ENCODE measurements around the gene MPP7.

Gene MPP7

DNA sequence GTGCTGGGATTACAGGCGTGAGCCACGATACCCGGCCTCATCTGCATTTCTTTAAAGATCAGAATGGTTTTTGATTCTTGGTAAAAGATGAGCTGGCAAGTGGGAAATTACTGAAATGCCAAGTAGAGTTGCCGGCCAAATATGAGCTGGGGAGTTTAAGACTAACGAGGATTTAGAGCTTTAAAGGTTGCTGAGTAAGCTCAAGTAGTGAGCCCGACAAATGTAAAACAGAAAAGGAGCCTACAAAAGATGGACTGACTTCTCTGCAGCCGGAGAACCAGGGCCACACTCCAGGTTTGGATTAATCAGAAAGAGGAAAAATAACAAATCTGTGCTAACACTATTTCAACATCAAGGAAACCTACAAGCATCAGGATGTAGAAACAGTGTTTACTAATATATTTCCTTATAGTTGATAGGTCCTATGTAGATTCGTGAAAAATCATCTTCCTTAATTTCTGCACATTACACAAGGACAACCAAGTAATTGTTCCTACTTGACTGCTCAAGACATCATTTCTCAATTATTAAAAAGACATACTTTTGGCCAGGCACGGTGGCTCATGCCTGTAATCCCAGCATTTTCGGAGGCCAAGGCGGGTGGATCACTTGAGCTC lies 49.6 kb downstream of the MPP7 start:
- ChIA-PET POLR2A (no interaction called here), CTCF (interaction anchor here (0.8 to 5.4 kb wide), 5 partner anchors 12 to 141 kb away, joined by 3 to 64 read pairs (median 4); no protein-coding TSS in a partner anchor)

More for the DNA sequence above, 49.6 kb downstream of the MPP7 start:
- TF ChIP-seq, protein P1, sequence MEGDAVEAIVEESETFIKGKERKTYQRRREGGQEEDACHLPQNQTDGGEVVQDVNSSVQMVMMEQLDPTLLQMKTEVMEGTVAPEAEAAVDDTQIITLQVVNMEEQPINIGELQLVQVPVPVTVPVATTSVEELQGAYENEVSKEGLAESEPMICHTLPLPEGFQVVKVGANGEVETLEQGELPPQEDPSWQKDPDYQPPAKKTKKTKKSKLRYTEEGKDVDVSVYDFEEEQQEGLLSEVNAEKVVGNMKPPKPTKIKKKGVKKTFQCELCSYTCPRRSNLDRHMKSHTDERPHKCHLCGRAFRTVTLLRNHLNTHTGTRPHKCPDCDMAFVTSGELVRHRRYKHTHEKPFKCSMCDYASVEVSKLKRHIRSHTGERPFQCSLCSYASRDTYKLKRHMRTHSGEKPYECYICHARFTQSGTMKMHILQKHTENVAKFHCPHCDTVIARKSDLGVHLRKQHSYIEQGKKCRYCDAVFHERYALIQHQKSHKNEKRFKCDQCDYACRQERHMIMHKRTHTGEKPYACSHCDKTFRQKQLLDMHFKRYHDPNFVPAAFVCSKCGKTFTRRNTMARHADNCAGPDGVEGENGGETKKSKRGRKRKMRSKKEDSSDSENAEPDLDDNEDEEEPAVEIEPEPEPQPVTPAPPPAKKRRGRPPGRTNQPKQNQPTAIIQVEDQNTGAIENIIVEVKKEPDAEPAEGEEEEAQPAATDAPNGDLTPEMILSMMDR (IDR thresholded peaks at IDR 0.05; ENCODE audit: control extremely low read depth, extremely low read depth, low read depth, missing control alignments), result no peak
- DNase-seq (ENCODE audit: extremely low spot score), result no peak

Data from GM10248 (cell line).